Central memory CD8-positive, alpha-beta T cell (primary cell): ENCODE results near the gene OR10C1.

Source experiments
- ATAC-seq: fragments of 150-1000 bp; cut with Tn5 transposase; replicated peaks from 2 replicates; pipeline ENCODE4 v1.10.0; 2022; ENCODE audit warnings: mild to moderate bottlenecking, moderate FRiP score, moderate number of reproducible peaks; ENCODE audit not compliant: poor library complexity, severe bottlenecking; ENCODE audit errors: extremely low read depth
- DNase-seq, 2 donors: peaks; one replicate each; pipeline ENCODE4 v3.0.0; 2021; ENCODE audit warnings: low spot score in 2 of 2
- H3K27ac Mint-ChIP-seq: one replicate; pipeline ENCODE4 v1.8.0; 2022; ENCODE audit warnings: low read depth, mild to moderate bottlenecking, moderate library complexity, mixed read lengths
- H3K27me3 Mint-ChIP-seq: one replicate; pipeline ENCODE4 v1.8.0; 2022; ENCODE audit warnings: mixed read lengths
- H3K36me3 Mint-ChIP-seq: one replicate; pipeline ENCODE4 v1.8.0; 2022; ENCODE audit warnings: mild to moderate bottlenecking, moderate library complexity, mixed read lengths; ENCODE audit not compliant: insufficient read depth
- H3K4me1 Mint-ChIP-seq: one replicate; pipeline ENCODE4 v1.8.0; 2022; ENCODE audit warnings: mixed read lengths
- H3K4me3 Mint-ChIP-seq: one replicate; pipeline ENCODE4 v1.8.0; 2022; ENCODE audit warnings: mild to moderate bottlenecking, moderate library complexity, mixed read lengths
- H3K9me3 Mint-ChIP-seq: one replicate; pipeline ENCODE4 v1.8.0; 2022; ENCODE audit warnings: mixed read lengths

Gene OR10C1

GRCh38 chr6:29447670-29448069, 8.6 kb downstream of the OR10C1 start:
- peaks cover 8% of the 10 kb centered on the region for H3K9me3 Mint-ChIP-seq
- no peaks in the 10 kb centered on the region for H3K36me3 Mint-ChIP-seq
- DNase-seq, result no peak
- H3K4me3 Mint-ChIP-seq, result no peak overlapping the region
- H3K27me3 Mint-ChIP-seq, result peaks cover 97% of the 10 kb centered on the region
- H3K27ac Mint-ChIP-seq, result no peak overlapping the region
- ATAC-seq, result no peak
- no peaks in the 10 kb centered on the region for H3K4me1 Mint-ChIP-seq

- no peaks in the 10 kb centered on the region for H3K36me3 Mint-ChIP-seq
- H3K27me3 Mint-ChIP-seq, result peaks cover 58% of the 10 kb centered on the region
- no peak overlapping the region for H3K27ac Mint-ChIP-seq
- no peak overlapping the region for H3K4me3 Mint-ChIP-seq
- H3K4me1 Mint-ChIP-seq, result no peaks in the 10 kb centered on the region
- peaks cover 8% of the 10 kb centered on the region for H3K9me3 Mint-ChIP-seq
- no peak for DNase-seq
- no peak for ATAC-seq
Measured at GRCh38 chr6:29451471-29452193, 12.5 kb downstream of the OR10C1 start.

GRCh38 chr6:29456971-29457370, 17.9 kb downstream of the OR10C1 start, which contains the start of the genes OR11A1 and OR2H1:
TSS of gene OR11A1 (minus strand) at chr6:29457071. CDS start at chr6:29427641, 29,430 bp downstream.
TSS of gene OR2H1 (plus strand) at chr6:29457155. CDS start at chr6:29461770, 4,615 bp downstream.
- DNase-seq (no peak), ATAC-seq (no peak)
- H3K4me3 Mint-ChIP-seq, result no peak within 1 kb of the TSS
- peaks cover 12% of the 10 kb centered on the region for H3K27me3 Mint-ChIP-seq
- H3K9me3 Mint-ChIP-seq, result no peaks in the 10 kb centered on the region
- no peaks in the 10 kb centered on the region for H3K4me1 Mint-ChIP-seq
- no peaks in the 10 kb centered on the region for H3K36me3 Mint-ChIP-seq
- no peak within 1 kb of the TSS for H3K27ac Mint-ChIP-seq

- peaks cover 35% of the 10 kb centered on the region for H3K27me3 Mint-ChIP-seq
- no peak overlapping the region for H3K27ac Mint-ChIP-seq
- H3K4me3 Mint-ChIP-seq, result no peak overlapping the region
- H3K9me3 Mint-ChIP-seq, result no peaks in the 10 kb centered on the region
- no peak for DNase-seq
- H3K4me1 Mint-ChIP-seq, result no peaks in the 10 kb centered on the region
- no peak for ATAC-seq
- no peaks in the 10 kb centered on the region for H3K36me3 Mint-ChIP-seq
Measured at GRCh38 chr6:29461021-29461814, 22.1 kb downstream of the OR10C1 start.

GRCh38 chr6:29462022-29462421, 22.9 kb downstream of the OR10C1 start:
- Mint-ChIP-seq H3K27ac (no peak overlapping the region), H3K27me3 (peaks cover 35% of the 10 kb centered on the region), H3K4me1 (no peaks in the 10 kb centered on the region), H3K36me3 (no peaks in the 10 kb centered on the region), H3K9me3 (no peaks in the 10 kb centered on the region), H3K4me3 (no peak overlapping the region)
- ATAC-seq (no peak), DNase-seq (no peak)

GRCh38 chr6:29465279-29465678, 26.2 kb downstream of the OR10C1 start:
- H3K27ac Mint-ChIP-seq, result no peak overlapping the region
- no peak for DNase-seq
- H3K36me3 Mint-ChIP-seq, result no peaks in the 10 kb centered on the region
- no peak for ATAC-seq
- peaks cover 55% of the 10 kb centered on the region for H3K27me3 Mint-ChIP-seq
- no peaks in the 10 kb centered on the region for H3K9me3 Mint-ChIP-seq
- H3K4me1 Mint-ChIP-seq, result no peaks in the 10 kb centered on the region
- H3K4me3 Mint-ChIP-seq, result no peak overlapping the region

- Mint-ChIP-seq H3K27me3 (peaks cover 55% of the 10 kb centered on the region), H3K4me1 (no peaks in the 10 kb centered on the region), H3K27ac (no peak overlapping the region), H3K36me3 (no peaks in the 10 kb centered on the region), H3K4me3 (no peak overlapping the region), H3K9me3 (no peaks in the 10 kb centered on the region)
- DNase-seq, result no peak
- no peak for ATAC-seq
Measured at GRCh38 chr6:29465801-29466200, 26.7 kb downstream of the OR10C1 start.

GRCh38 chr6:29466241-29466640, 27.1 kb downstream of the OR10C1 start:
- peaks cover 55% of the 10 kb centered on the region for H3K27me3 Mint-ChIP-seq
- no peaks in the 10 kb centered on the region for H3K4me1 Mint-ChIP-seq

GRCh38 chr6:29474996-29475395, 35.9 kb downstream of the OR10C1 start:
- ATAC-seq (no peak), DNase-seq (no peak)
- no peak overlapping the region for H3K4me3 Mint-ChIP-seq
- H3K27ac Mint-ChIP-seq, result no peak overlapping the region
- H3K4me1 Mint-ChIP-seq, result no peaks in the 10 kb centered on the region
- H3K36me3 Mint-ChIP-seq, result no peaks in the 10 kb centered on the region
- no peaks in the 10 kb centered on the region for H3K9me3 Mint-ChIP-seq
- H3K27me3 Mint-ChIP-seq, result peaks cover 16% of the 10 kb centered on the region

More at GRCh38 chr6:29466241-29466640, 27.1 kb downstream of the OR10C1 start:
- DNase-seq, result no peak
- no peak overlapping the region for H3K27ac Mint-ChIP-seq
- H3K36me3 Mint-ChIP-seq, result no peaks in the 10 kb centered on the region
- no peak for ATAC-seq
- no peaks in the 10 kb centered on the region for H3K9me3 Mint-ChIP-seq
- H3K4me3 Mint-ChIP-seq, result no peak overlapping the region

- DNase-seq, result no peak
Measured at GRCh38 chr6:29477923-29478450, 38.9 kb downstream of the OR10C1 start.

GRCh38 chr6:29478740-29479139, 39.6 kb downstream of the OR10C1 start:
- peaks cover 25% of the 10 kb centered on the region for H3K27me3 Mint-ChIP-seq
- no peaks in the 10 kb centered on the region for H3K4me1 Mint-ChIP-seq
- H3K27ac Mint-ChIP-seq, result no peak overlapping the region
- DNase-seq, result no peak
- no peaks in the 10 kb centered on the region for H3K36me3 Mint-ChIP-seq
- H3K9me3 Mint-ChIP-seq, result no peaks in the 10 kb centered on the region
- no peak for ATAC-seq
- H3K4me3 Mint-ChIP-seq, result no peak overlapping the region

More at GRCh38 chr6:29477923-29478450, 38.9 kb downstream of the OR10C1 start:
- no peak overlapping the region for H3K4me3 Mint-ChIP-seq
- ATAC-seq, result no peak
- H3K27ac Mint-ChIP-seq, result no peak overlapping the region
- no peaks in the 10 kb centered on the region for H3K36me3 Mint-ChIP-seq
- H3K4me1 Mint-ChIP-seq, result no peaks in the 10 kb centered on the region
- H3K27me3 Mint-ChIP-seq, result peaks cover 24% of the 10 kb centered on the region
- no peaks in the 10 kb centered on the region for H3K9me3 Mint-ChIP-seq

GRCh38 chr6:29479560-29479959, 40.5 kb downstream of the OR10C1 start:
- H3K36me3 Mint-ChIP-seq, result no peaks in the 10 kb centered on the region
- ATAC-seq (no peak), DNase-seq (no peak)
- no peak overlapping the region for H3K4me3 Mint-ChIP-seq
- no peak overlapping the region for H3K27ac Mint-ChIP-seq
- H3K9me3 Mint-ChIP-seq, result no peaks in the 10 kb centered on the region
- H3K4me1 Mint-ChIP-seq, result no peaks in the 10 kb centered on the region
- H3K27me3 Mint-ChIP-seq, result peaks cover 26% of the 10 kb centered on the region
